IPS DF 4.7 (cell line): ENCODE measurements around the gene SCGB1C1.
"Not testable (repeated sequence)": the region's sequence is repeated elsewhere in the genome, so short reads cannot be mapped to it uniquely, and the experiment has no call there.

Source experiments
- DNase-seq: peaks from one replicate; pipeline ENCODE4 v3.0.0-alpha.2; 2013; ENCODE audit warnings: low spot score; ENCODE audit errors: extremely low read depth

SCGB1C1 gene

GRCh38 chr11:192674-193128, at the start of gene SCGB1C1:
Gene SCGB1C1 (plus strand): TSS chr11:193078. CDS start chr11:193100, 22 bp downstream.
- DNase-seq: not testable (repeated sequence)

GRCh38 chr11:180242-180641, 12.6 kb upstream of the SCGB1C1 start:
- not testable (repeated sequence) for DNase-seq

- DNase-seq: not testable (repeated sequence)
Measured at GRCh38 chr11:189200-189783, 3.6 kb upstream of the SCGB1C1 start.

DNA sequence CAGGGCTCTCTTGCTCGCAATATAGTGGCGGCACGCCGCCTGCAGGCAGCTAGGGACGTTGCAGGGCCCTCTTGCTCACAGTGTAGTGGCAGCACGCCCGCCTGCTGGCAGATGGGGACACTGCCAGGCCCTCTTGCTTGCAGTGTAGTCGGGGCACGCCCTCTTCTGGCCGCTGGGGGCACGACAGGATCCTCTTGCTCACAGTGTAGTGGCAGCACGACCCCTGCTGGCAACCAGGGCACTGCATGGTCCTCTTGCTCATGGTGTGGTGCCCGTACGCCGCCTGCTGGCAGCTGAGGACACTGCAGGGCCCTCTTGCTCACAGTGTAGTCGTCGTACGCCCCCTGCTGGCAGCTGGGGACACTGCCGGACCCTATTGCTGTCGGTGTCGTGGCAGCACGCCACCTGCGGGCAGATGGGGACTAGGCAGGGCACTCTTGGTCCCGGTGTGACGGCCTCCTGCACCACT, 3.0 kb upstream of the SCGB1C1 start:
- DNase-seq: not testable (repeated sequence)

DNA sequence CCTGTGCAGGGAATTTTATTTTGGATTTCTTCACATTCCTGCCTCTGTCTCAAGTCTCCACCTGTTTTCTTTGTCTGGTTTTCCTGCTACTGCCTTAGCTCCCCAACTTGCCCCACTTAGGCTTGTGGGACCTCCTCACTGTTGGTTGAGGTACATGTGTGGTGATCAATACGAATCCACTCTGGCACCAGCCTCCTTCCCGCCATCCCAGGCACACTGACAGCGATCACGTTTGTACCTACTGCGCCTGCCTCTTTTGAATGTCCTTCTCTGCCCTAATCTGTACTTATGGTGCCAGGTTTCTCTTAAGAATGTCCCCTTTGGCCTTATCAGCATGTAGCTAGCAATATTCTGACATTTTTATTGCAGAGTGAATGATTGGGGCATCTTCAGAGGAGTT, 2.3 kb upstream of the SCGB1C1 start:
- not testable (repeated sequence) for DNase-seq

- DNase-seq: not testable (repeated sequence)
Measured at GRCh38 chr11:191490-192478, 1.1 kb upstream of the SCGB1C1 start.

DNA sequence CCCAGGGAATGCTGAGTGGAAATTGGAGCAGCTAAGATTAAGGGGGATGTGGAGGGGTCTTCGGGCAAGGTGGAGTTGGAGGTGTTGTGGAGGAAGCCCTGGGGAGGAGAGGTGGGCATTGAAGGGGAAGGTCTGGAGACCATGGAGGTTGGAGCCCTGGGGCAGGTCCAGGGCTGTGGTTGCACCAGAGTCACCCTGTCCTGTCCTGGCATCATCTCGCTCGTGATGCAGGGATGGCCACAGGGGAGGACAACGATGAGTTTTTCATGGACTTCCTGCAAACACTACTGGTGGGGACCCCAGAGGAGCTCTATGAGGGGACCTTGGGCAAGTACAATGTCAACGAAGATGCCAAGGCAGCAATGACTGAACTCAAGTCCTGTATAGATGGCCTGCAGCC, 603 bp downstream of the SCGB1C1 start:
- not testable (repeated sequence) for DNase-seq

- DNase-seq: no peak
Measured at GRCh38 chr11:196786-197731, 4.2 kb downstream of the SCGB1C1 start.

DNA sequence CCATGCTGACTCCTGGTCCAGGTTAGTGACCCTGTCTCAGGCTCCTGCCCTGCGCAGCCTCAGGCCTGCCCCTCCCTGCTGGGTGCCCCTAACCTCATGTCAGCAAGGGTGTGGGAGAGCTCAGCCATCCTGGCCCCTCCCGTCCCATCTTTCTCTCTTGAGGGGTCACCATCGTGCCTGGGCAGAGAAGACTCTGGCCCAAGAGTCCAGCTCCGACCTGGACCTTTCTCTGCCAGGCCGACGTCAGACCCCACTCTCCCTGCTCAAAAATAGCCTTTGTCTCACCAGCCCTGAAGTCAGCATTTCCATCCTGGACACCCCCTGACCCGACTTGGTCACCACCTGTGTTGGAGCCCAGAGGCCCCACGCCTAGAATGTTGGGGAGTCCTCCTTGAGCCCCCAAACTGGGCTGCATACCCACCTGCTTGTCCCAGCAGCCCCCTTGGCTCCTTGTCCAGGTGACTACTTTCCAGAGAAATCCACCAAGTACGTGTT, 4.9 kb downstream of the SCGB1C1 start:
- no peak for DNase-seq

DNA sequence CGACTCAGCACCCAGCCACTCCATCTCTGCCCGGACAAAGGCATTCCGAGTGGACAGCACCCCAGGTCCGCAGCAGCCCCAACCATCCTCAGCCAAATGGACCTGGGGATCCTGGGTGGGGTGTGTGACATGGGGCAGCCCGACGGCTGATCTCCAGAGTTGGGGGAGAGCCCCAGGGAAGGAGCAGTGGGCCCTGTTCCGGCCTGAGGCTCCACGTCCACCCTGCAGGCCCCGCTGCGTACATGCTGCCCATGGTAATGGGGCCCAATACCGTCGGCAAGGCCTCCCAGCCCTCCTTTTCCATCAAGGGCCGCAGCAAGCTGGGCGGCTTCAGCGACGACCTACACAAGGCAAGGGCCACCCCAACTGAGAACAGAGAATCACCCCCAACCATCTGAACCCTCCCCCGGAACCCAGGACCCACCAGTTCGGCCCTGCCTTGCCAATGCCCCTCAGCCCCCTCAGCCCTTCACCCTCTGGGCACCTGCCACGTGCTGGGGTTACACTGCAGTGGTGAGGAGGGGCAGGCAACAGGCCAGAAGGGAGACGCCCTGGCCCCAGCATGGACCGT, 5.4 kb downstream of the SCGB1C1 start:
- DNase-seq: no peak

DNA sequence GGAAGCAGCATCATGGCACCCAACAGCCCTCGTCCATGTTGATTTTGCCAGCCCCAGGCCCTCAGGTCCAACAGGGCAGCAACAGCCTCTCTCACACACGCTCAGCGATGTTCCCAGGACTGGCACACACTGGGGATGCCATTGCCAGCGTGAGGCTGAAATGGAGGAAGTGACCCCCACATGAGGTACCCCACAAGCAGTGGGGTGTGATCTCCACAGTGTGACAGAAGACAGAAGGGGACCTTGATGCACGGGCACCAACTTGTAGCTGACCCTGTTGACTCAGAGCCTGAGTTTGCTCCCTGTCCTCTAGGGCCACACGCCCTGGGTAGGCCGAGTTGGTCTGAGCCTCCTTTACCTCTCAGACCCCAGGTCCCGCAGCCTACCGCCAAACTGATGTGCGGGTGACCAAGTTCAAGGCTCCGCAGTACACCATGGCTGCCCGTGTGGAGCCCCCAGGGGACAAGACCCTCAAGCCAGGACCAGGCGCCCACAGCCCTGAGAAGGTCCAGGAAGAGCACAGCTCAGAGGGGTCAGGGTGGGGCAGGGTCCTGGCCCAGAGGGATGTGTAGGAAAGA, 6.2 kb downstream of the SCGB1C1 start:
- DNase-seq: no peak

GRCh38 chr11:199782-200181, 6.9 kb downstream of the SCGB1C1 start:
- no peak for DNase-seq

DNA sequence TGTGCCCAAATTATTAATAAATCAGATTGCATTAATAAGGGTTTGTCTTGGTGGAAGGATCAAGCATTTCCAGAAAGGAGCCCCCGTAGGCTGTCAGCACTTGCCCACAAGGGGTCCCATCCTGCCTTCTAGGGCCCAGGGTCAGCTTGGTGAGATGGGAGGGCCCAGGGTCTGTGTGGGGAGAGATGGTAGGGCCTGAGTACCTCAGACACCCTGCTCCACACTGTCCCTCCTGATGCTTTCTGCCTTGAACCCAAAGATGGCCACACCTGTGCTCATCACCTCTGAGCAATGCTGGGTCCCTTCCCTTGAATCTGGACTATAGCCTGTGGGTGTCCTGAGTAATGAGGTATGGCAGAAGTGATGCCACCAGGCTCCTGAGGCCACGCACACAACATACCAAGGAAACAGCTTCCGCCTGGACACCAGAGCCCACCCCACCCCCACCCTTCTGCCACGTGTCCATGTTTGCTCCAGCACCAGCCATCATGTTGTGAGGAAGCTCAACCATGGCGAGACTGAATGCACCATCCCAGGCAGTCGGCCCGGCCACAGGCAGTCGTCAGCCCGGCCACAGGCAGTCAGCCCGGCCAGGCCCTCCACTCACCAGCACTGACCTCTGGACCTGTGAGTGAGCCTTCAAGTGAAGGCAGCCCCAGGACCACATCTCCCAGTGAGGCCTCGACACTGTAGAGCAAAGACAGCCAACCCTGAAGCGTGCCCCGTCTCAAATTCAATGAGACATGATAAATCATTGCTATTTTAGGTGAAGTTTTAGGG, 7.5 kb downstream of the SCGB1C1 start:
- DNase-seq: no peak

- DNase-seq: no peak
Measured at GRCh38 chr11:201966-202365, 9.1 kb downstream of the SCGB1C1 start.

GRCh38 chr11:202490-202889, 9.6 kb downstream of the SCGB1C1 start:
- DNase-seq: no peak

DNA sequence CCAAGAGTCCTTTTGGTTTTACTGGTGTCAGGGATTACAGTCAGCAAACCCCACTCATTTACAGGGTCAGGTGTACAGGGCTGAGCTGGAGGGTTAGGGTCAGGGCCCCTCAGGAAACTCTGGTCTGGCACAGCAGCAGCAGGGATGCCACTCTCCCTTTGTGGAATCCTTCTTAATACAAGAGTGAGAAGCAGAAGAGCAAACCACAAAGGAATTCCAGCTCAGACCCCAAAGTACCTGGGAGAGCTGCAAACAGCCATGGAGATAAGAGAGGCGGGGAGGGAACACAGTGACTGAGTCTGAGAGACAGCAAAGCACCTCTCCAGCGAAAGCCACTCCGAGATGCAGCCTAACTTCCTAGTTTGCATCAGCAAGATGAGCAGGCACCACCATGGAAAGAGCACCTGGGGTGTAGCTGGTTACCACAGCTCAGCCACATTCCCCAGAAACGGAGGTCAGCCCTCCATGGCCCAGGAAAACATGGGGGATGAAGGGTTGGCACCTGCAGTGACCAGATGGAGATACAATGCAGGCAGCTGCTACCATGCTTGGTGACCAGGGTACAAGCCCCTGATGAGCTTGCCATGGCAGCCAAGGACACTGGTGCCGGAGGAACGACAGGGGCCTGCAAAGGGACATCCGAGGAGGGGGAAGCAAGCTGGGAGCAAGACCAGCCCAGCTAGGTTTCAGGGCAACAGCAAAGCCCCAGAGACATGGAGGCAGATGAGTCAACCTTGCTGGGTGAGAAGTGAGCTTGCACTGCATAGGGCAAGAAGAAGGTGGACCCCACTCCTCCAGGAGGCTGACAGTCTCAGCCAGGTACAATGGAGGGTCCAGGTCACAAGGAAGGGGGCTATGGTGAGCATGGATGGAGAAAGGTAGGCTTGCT, 10.4 kb downstream of the SCGB1C1 start:
- no peak for DNase-seq

DNA sequence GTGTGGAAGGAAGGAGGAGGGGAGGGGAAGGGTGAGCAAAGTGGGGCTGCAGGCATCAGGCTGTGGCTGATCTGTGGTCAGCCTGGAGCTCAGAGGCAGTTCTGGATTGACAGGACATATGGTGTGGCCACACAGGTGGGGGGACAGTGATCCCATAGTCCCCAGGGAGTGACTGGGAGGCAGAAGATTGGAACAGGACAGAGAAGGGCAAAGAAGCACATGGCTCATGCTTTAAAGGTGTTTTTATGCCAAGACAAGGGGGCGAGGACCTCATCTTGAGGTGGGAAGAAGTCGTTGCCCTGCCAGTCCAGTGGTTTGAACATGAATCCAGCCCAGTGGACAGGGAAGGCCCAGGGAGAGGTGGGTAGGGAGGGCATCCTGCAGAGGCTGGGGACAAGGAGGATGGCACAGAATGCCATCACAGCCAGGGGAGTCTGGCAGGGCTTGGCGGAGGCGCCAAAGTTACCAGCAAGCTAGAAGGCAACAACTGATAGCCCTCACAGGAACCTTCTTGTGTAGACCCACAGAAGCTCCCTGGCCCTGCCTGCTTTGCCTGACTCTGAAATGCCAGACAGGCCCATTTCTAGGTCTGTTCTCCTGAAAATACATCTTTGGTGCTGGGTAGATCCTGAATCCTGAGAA, 11.2 kb downstream of the SCGB1C1 start:
- no peak for DNase-seq

- DNase-seq: no peak
Measured at GRCh38 chr11:204587-205109, 11.8 kb downstream of the SCGB1C1 start.
